Stimulated activated CD4-positive, alpha-beta T cell treated with anti-CD3 and anti-CD28 coated beads, Interleukin-4, amount 100 ng/mL, for 4 hours (primary cell): Measurements from ENCODE around the gene ANXA9.

ENCODE experiments used
- DNase-seq, 2 experiments: peaks; one replicate each; pipeline ENCODE4 v3.0.0-alpha.2; 2020

Gene ANXA9

DNA sequence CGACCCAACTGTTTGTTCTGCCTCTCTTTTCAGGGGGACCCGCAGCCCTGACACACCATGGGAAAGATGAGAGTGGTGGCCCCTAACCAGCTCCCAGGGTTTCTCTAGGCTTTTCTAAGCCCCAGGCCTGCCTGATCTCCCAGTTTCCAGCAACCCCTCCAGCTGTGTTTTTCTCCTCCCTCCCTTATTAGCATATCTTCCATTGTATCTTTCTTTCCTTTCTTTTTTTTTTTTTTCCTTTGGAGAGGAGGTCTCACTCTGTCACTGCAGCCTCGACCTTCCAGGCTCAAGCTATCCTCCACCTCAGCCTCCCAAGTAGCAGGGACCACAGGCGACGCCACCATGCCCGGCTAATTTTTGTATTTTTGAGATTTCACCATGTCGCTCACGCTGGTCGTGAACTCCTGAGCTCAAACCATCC, 5.7 kb upstream of the ANXA9 start:
- no peak for DNase-seq

DNA sequence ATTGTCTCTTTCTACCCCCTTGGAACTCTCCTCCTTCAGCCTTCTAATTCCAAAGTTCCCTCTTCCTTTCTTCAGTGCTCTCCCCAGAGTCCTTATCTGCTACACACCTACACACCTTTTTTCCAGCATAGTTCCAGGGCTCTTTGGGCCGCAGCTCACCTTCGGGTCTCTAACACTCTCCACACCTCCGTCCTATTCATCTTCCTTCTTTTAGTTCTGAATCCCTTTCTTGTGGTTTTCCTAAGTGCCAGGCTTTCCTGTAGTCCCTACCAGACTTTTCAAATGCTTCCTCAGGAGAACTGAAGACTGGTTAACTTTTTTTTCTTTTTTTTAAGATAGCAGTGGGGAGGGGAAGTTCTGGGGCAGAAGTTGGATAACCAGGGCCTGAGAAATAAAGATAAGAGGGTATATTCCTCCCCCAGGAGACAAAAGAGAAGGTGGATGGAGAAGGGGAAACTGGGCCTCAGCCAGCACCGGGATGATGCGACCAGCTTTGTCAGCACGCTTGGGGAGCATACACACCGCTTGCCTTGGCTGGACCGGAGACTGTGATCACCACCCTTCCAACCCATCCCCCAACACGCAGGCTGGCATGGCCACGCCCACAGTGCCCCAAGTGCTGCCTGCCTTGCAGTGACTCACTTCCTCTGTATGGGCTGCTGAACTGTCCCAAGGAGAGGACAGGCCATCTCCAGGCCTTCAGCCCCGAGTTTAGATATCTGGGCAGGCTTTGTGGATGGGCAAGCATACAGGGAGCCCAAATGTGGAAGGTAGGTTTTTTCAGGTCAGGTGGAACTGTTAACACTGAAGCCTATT, 5.0 kb upstream of the ANXA9 start:
- DNase-seq = peak; percentile 62 to 72

DNA sequence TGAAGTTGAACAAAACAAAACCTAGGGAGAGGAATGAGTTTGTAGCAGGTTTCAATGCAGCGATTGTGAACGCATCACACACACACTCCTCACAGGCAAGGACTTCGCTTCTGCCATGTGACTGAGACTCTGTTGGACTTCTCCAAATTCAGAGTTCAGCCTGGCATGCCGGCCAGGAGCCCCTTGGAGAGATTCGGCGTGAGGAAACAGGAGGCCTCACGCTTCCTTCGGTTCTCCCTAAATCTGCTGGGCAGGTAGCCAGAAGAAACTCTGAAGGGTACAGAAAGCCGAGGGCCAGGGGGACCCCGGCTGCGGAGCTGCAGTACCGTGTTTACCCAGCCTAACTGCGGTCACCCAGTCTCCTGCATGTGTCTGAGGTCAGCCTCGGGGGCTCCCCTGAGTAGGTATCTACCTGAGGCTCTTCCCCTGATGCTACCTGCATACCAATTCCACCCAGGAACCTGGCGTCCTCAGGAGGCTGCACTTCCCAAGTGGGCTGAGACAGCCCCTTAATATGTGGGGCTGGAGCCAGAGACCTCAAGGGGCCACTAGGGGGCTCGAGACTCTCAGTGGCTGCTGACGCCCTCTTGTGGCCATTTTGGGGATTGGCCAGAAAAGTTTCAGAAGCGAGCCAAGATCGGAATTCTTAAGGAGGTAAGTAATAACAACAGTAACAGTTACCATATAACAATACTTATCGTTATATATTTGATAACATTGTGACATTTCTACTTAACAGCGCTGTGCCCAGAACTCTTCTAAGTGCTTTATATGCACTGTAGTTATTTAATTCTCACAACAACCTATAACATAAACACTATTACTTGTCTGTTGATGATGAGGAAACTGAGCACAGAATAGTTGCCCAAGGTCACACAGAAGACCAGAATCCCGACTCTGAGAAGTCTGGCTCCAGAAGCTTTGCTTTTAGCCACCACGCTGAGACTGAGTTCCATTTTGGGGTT, 2.7 kb upstream of the ANXA9 start:
- peak; percentile 81 for DNase-seq

- DNase-seq = no peak
These were observed 801 bp upstream of the ANXA9 start for GRCh38 chr1:150981177-150981804.

DNA sequence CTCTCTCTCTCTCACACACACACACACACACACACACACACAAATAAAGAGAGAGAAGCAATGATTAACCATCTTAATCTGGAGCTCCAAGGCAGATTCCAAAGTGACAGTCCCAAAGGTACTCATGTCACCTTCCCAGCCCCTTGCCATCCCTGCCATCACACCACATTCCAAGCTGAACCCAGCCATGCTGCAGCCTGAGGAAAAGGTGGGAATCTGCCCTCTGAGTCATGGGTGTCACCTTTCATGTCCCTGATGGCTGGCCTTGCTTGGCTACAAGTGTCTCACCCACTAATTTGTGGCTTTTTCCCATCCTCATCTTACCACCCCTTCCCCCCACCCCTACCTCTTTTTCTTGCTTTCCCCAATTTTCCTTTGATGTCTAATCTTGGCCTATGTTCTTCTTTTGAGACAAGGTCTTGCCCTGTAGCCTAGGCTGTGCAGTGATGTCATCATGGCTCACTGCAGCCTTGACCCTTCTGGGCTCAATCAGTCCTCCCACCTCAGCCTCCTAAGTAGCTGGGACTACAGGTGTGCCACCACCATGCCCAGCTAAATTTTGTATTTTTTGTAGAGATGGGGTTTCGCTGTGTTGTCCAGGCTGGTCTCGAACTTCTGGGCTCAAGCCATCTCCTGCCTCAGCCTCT, 3.2 kb downstream of the ANXA9 start:
- no peak for DNase-seq

DNA sequence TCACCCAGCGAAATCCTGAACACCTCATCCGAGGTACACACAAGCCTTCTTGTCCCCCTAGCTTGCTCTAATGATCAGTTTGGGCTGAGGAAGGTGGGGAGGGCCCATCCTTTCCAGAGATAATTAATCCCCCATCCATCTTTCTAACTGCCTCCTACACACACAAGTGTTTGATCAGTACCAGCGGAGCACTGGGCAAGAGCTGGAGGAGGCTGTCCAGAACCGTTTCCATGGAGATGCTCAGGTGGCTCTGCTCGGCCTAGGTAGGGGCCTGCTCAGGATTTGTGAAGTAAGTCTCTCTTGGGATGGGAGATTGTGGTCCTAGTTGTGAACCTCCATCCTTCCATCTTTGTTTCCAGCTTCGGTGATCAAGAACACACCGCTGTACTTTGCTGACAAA, 5.8 kb downstream of the ANXA9 start:
- no peak for DNase-seq

GRCh38 chr1:150992626-150993025, 10.5 kb downstream of the ANXA9 start:
- no peak for DNase-seq

DNA sequence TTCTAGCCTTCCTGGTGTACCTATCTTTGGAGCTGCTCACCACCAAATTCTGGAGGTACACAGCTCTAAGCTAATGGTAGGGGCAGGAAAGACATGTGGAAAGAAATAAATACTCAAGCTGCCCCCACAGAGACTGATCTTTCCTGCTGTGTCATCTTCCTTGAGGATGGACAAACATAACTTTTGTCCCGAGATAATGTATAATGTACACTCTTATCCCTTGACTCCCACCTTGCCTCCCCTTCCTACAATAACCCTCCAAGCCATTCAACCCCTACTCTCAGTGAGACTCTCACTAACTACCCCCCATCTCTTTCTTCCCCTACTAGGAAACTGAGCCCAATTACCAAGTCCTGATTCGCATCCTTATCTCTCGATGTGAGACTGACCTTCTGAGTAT, 12.2 kb downstream of the ANXA9 start:
- DNase-seq = no peak

- DNase-seq = no peak
These were observed 13.4 kb downstream of the ANXA9 start for GRCh38 chr1:150995460-150995859.

DNA sequence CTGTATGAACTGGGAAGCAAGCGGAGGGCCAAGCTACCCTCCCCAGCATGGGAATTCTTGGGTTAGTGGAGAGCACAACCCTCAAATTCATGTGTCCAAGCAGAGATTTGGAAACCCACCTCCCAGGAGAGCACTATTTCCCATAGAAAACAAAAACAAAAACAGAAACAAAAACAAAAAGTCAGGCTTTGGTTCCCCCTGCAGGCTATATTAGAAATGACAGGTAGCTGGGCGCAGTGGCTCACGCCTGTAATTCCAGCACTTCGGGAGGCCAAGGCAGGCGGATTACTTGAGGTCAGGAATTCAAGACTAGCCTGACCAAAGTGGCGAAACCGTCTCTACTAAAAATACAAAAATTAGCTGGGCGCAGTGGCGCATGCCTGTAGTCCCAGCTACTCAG, 13.8 kb downstream of the ANXA9 start:
- DNase-seq = no peak

DNA sequence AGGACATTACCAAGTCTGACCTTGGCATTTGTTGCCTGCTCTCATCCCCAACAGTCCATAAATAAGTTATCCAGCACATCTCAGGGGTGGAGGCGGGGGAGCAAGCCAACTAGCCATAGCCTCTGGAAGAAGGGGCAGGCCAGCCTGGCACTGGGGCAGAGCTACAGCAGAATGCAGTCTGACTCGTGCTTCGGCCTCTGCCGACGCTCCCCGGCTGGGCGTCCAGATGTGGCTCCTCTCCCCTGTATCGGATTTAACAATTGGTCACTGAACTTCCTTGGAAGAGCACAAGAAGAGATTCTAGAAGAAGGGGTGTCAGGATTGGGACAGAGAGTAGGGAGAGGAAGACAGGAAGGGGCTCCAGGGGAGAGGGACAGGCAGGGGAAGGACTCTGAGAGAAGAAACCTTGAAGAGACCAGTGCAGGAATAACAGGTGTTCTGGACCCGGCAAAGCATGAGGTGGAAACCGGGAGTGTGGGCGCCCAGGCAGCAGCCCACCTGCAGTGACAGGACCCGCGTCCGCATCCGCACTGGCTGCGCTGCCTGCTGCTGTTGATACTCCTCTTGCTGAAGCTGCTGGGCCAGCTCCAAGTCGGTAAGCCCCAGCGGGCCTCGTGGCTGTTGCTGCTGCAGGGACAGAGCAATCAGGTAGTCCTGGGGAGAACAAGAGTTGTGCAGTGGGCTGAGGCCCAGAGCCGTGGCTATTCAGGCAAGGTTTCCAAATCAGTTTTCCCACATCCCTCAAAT, 15.2 kb downstream of the ANXA9 start:
- no peak for DNase-seq

- no peak for DNase-seq
These were observed 15.9 kb downstream of the ANXA9 start for GRCh38 chr1:150997949-150998348.

- peak in 1 of 2 experiments; percentile 19 for DNase-seq
These were observed 17.1 kb downstream of the ANXA9 start for GRCh38 chr1:150999051-150999674.

GRCh38 chr1:150999926-151000325, 17.8 kb downstream of the ANXA9 start:
- no peak for DNase-seq

DNA sequence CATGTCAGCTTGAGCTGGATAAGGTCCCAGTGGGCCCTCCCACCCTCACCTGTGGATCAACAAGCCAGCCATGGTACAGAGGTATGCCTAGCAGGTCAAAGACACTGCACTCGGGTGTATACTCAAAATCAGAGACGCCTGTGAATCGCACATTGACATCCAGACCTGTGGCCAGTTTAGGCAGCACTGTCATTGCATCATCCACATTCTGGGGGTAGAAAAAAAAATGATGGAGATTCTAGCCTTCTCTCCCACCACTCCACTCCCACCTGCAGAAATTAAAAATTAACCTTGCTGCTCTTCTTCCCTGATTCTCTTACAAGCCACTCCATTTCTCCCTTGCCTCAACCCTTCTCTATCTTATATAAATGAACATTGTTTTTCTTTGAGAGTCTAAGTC, 18.3 kb downstream of the ANXA9 start:
- DNase-seq = no peak

- no peak for DNase-seq
These were observed 19.5 kb downstream of the ANXA9 start for GRCh38 chr1:151001602-151002001.

DNA sequence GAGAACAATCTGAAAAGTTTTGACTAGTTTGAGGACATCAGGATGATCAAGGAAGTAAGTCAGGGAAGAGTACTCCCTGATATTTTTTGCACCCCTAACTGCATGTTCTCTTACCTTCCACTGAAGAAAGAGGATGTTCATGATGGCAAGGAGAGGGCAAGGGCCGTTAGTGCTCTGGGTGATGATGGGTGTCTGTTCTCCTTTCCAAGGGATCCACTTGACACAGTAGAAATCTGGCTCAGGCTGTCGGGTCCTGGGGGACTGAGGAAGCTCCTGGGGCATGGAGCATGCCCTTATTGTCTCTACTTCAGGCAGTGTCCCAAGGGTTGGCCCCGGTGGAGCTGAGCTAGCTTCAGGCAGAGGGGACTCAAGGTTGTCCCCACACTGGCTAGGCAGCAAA, 20.0 kb downstream of the ANXA9 start:
- no peak for DNase-seq

GRCh38 chr1:151002611-151003010, 20.5 kb downstream of the ANXA9 start:
- no peak for DNase-seq

- DNase-seq = no peak
These were observed 21.1 kb downstream of the ANXA9 start for GRCh38 chr1:151003180-151003579.

DNA sequence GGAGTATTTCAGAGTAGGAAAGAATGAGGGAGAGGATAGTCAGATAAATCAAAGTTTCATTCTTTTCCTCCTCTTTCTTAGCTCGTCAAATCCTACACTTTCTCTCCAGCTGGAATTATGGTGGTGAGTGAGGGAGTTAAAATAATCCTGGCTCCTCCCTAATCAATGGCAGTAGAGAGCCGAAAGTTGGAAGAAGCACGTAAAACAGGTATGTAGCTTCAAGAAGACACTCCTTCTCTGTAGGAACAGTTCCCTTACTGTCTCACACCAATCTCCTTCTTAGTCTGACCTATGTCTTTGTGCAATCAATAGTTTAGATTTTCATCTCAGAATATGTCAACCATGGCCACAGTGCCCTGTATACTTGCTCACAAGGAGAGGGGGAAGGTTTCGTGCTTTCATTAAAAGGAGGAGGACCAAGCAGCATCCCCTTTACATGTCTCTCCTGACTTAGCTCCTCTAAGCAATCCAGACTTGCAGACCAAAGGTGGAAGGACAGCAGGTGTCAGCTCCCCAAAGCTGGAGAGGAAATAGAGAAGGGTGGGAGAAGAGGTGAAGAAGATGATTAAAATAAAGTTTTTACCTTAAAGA, 23.7 kb downstream of the ANXA9 start:
- DNase-seq = no peak
